ENCODE results near the gene IDUA.

IDUA gene

DNA sequence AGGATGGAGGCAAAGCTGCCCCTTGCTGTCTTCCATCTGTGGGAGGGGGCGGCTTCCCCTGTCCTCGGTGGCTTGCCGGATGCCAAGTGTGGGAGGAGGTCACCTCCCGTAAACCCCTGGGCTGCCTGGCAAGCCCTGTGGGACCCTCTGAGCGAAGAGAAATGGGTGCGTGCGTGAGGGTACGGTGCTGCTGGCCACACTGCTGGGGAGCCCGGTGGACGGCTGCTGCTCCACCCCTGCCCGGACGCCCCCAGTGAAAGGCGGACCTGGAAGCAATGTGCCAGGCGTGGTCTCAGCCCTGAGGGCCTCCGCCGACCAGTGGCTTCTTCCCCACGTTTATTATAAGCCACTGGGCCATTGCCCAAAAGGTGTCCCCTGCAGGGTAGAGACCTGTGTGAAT lies 4.6 kb upstream of the IDUA start:
- H2AFZ ChIP-seq (ENCODE audit: insufficient read depth, low read length, poor library complexity) = no peak overlapping the region

DNA sequence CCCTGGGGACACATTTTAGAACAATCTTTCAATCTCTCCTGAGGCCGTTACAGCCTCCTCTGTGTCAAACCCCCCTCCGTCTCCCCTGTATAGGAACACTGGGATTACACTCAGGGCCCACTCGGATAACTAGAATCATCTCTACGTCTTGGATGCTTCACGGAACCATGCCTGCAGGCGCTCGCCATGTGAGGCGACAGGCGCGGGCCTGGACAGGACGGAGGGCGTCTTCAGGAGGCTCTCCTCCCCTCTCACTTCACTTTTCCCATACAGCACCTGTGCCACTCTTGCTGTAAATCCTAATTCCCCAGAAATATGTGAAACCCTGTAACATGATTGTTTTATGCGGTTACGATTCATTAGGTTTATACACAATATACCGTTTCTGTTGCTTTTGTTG lies 4.0 kb upstream of the IDUA start:
- Histone ChIP-seq H3K36me3 (ENCODE audit: control insufficient read depth in 1 of 2, insufficient read depth in 2 of 2, low read length in 2 of 2) (no peaks in the 10 kb centered on the region), H3K27ac (ENCODE audit: low read depth, low read length) (no peak overlapping the region), H3K9ac (ENCODE audit: low read length) (no peak overlapping the region), H3K4me1 (ENCODE audit: control insufficient read depth in 1 of 2, insufficient read depth in 2 of 2, low read length in 2 of 2) (peaks cover 7 to 12% of the 10 kb centered on the region in 2 experiments), H3K4me2 (ENCODE audit: low read length) (no peak overlapping the region), H3K23ac (ENCODE audit: low read length) (no peak overlapping the region), H3K4me3 (ENCODE audit: low read depth, low read length) (no peak overlapping the region), H4K12ac (ENCODE audit: low read depth, low read length) (no peak overlapping the region), H3K18ac (ENCODE audit: low read length) (no peak overlapping the region), H3K14ac (ENCODE audit: low read length) (no peak overlapping the region), H2BK12ac (ENCODE audit: low read length) (no peak overlapping the region), H2AK5ac (ENCODE audit: low read length) (no peak overlapping the region), H2BK120ac (ENCODE audit: insufficient read depth, low read length, poor library complexity) (no peak overlapping the region), H2AFZ (ENCODE audit: insufficient read depth, low read length, poor library complexity) (no peak overlapping the region), H3K4ac (ENCODE audit: low read depth, low read length) (no peak overlapping the region), H4K91ac (ENCODE audit: low read depth, low read length) (no peak overlapping the region), H2BK5ac (ENCODE audit: low read depth, low read length, poor library complexity) (no peak overlapping the region), H3K27me3 (ENCODE audit: insufficient read depth, low read length) (no peaks in the 10 kb centered on the region), H3K9me3 (ENCODE audit: insufficient read depth, low read depth, low read length) (peaks cover 2% of the 10 kb centered on the region), H3K79me1 (ENCODE audit: low read length) (no peaks in the 10 kb centered on the region), H4K8ac (ENCODE audit: low read depth, low read length) (no peak overlapping the region), H3K79me2 (ENCODE audit: control insufficient read depth, insufficient read depth, low read length, poor library complexity) (no peaks in the 10 kb centered on the region)
- DNase-seq = no peak
- WGBS (ENCODE audit: extremely low coverage, insufficient coverage, insufficient read length) = no CpG with 5 or more reads among the region's 15 CpGs

More for the DNA sequence above, 4.6 kb upstream of the IDUA start:
- H3K18ac ChIP-seq (ENCODE audit: low read length) = no peak overlapping the region
- H4K12ac ChIP-seq (ENCODE audit: low read depth, low read length) = no peak overlapping the region
- no peaks in the 10 kb centered on the region for H3K79me1 ChIP-seq (ENCODE audit: low read length)
- H4K8ac ChIP-seq (ENCODE audit: low read depth, low read length) = no peak overlapping the region
- no peak overlapping the region for H2BK5ac ChIP-seq (ENCODE audit: low read depth, low read length, poor library complexity)
- H3K27ac ChIP-seq (ENCODE audit: low read depth, low read length) = no peak overlapping the region
- no peak overlapping the region for H2BK12ac ChIP-seq (ENCODE audit: low read length)
- no peak overlapping the region for H3K14ac ChIP-seq (ENCODE audit: low read length)
- H3K23ac ChIP-seq (ENCODE audit: low read length) = no peak overlapping the region
- no peaks in the 10 kb centered on the region for H3K27me3 ChIP-seq (ENCODE audit: insufficient read depth, low read length)
- no peak overlapping the region for H3K9ac ChIP-seq (ENCODE audit: low read length)
- no peak overlapping the region for H3K4me2 ChIP-seq (ENCODE audit: low read length)
- H3K4ac ChIP-seq (ENCODE audit: low read depth, low read length) = no peak overlapping the region
- H2BK120ac ChIP-seq (ENCODE audit: insufficient read depth, low read length, poor library complexity) = no peak overlapping the region
- no peak overlapping the region for H2AK5ac ChIP-seq (ENCODE audit: low read length)
- no CpG with 5 or more reads among the region's 17 CpGs for WGBS (ENCODE audit: extremely low coverage, insufficient coverage, insufficient read length)
- H3K4me1 ChIP-seq (ENCODE audit: control insufficient read depth in 1 of 2, insufficient read depth in 2 of 2, low read length in 2 of 2) = peaks cover 7 to 9% of the 10 kb centered on the region in 2 experiments
- no peak overlapping the region for H4K91ac ChIP-seq (ENCODE audit: low read depth, low read length)
- H3K36me3 ChIP-seq (ENCODE audit: control insufficient read depth in 1 of 2, insufficient read depth in 2 of 2, low read length in 2 of 2) = no peaks in the 10 kb centered on the region
- DNase-seq = no peak
- no peaks in the 10 kb centered on the region for H3K79me2 ChIP-seq (ENCODE audit: control insufficient read depth, insufficient read depth, low read length, poor library complexity)
- H3K4me3 ChIP-seq (ENCODE audit: low read depth, low read length) = no peak overlapping the region
- H3K9me3 ChIP-seq (ENCODE audit: insufficient read depth, low read depth, low read length) = peaks cover 2% of the 10 kb centered on the region

DNA sequence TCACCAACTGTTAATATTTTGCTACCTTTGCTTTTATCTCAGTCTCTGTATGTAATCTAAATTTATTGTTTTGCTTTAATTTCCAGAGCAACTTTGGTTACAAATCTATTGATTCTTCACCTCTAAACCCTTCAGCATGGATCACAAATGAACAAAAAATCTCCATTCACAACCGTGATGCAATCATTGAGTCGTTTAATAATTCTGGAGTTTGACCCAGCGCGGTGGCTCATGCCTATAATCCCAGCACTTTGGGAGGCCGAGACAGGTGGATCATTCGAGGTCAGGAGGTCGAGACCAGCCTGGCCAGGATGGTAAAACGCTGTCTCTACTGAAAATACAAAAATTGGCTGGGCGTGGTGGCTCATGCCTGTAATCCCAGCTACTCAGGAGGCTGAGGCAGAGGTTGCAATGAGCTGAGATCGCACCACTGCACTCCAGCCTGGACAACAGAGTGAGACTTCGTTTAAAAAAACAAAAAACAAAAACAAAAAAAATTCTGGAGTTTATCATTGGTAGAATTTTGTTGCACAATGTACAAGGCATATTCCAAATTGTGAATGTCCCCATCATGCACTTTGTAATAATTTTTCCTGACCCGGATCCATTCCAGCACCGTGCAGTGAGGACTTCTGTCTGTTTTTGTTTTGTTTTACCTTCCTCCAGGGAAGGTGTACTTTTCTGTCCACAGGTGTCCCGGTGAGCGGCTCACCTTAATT lies 2.3 kb upstream of the IDUA start:
- H4K91ac ChIP-seq (ENCODE audit: low read depth, low read length) = no peak overlapping the region
- no peaks in the 10 kb centered on the region for H3K79me1 ChIP-seq (ENCODE audit: low read length)
- H2AK5ac ChIP-seq (ENCODE audit: low read length) = no peak overlapping the region
- no peak overlapping the region for H3K18ac ChIP-seq (ENCODE audit: low read length)
- H3K79me2 ChIP-seq (ENCODE audit: control insufficient read depth, insufficient read depth, low read length, poor library complexity) = no peaks in the 10 kb centered on the region
- no peak overlapping the region for H3K4me2 ChIP-seq (ENCODE audit: low read length)
- no peak overlapping the region for H3K4ac ChIP-seq (ENCODE audit: low read depth, low read length)
- no peak overlapping the region for H2BK120ac ChIP-seq (ENCODE audit: insufficient read depth, low read length, poor library complexity)
- WGBS (ENCODE audit: extremely low coverage, insufficient coverage, insufficient read length) = no CpG with 5 or more reads among the region's 15 CpGs
- peaks cover 2% of the 10 kb centered on the region for H3K9me3 ChIP-seq (ENCODE audit: insufficient read depth, low read depth, low read length)
- no peaks in the 10 kb centered on the region for H3K27me3 ChIP-seq (ENCODE audit: insufficient read depth, low read length)
- no peaks in the 10 kb centered on the region for H3K36me3 ChIP-seq (ENCODE audit: control insufficient read depth in 1 of 2, insufficient read depth in 2 of 2, low read length in 2 of 2)
- no peak overlapping the region for H3K9ac ChIP-seq (ENCODE audit: low read length)
- no peak overlapping the region for H4K8ac ChIP-seq (ENCODE audit: low read depth, low read length)
- H4K12ac ChIP-seq (ENCODE audit: low read depth, low read length) = no peak overlapping the region
- no peak overlapping the region for H3K23ac ChIP-seq (ENCODE audit: low read length)
- H3K14ac ChIP-seq (ENCODE audit: low read length) = no peak overlapping the region
- DNase-seq = peak in 1 of 2 donors; percentile 41
- H3K4me1 ChIP-seq (ENCODE audit: control insufficient read depth in 1 of 2, insufficient read depth in 2 of 2, low read length in 2 of 2) = peaks cover 2 to 6% of the 10 kb centered on the region in 2 experiments
- H3K4me3 ChIP-seq (ENCODE audit: low read depth, low read length) = no peak overlapping the region
- H2AFZ ChIP-seq (ENCODE audit: insufficient read depth, low read length, poor library complexity) = peak overlapping the region; percentile 52
- H3K27ac ChIP-seq (ENCODE audit: low read depth, low read length) = no peak overlapping the region
- no peak overlapping the region for H2BK5ac ChIP-seq (ENCODE audit: low read depth, low read length, poor library complexity)
- no peak overlapping the region for H2BK12ac ChIP-seq (ENCODE audit: low read length)

DNA sequence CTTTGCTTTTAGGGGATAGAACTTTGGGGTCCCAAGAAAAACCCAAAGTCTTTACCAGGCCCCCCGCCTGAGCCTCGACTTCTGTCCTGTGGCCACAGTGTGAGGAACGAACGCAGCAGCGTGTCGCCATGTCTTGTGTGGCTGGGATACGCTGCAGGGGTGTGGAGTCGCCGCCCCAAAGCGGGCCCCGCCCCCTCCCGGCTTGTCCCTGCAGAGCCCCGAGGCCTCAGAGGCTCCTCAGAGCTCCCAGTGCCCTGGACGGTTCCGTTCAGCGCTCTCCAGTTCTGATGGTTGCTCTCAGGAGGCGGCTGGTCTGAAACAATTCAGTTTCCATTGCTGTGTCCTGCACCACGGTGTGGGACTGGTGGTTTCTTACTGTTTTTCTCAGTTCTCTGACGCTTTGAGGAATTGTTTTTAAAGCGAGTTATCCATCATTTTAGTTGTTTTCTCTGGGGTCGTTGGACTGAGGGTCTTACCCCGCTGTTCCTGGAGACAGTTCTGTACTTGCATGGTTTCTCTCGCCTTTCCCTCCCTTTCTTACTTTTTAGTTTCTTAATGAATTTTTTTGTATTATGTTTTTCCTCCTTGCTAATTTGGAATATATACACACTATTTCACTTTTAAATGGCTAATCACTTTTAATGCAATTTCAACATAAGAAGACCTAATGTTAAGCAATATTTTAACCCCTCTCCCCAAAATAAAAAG lies 1.6 kb upstream of the IDUA start:
- Histone ChIP-seq H2BK5ac (ENCODE audit: low read depth, low read length, poor library complexity) (no peak overlapping the region), H3K9ac (ENCODE audit: low read length) (no peak overlapping the region), H3K23ac (ENCODE audit: low read length) (no peak overlapping the region), H3K18ac (ENCODE audit: low read length) (no peak overlapping the region), H3K4ac (ENCODE audit: low read depth, low read length) (no peak overlapping the region), H3K4me2 (ENCODE audit: low read length) (peak overlapping the region; percentile 42), H3K4me1 (ENCODE audit: control insufficient read depth in 1 of 2, insufficient read depth in 2 of 2, low read length in 2 of 2) (peaks cover 0 to 4% of the 10 kb centered on the region in 2 experiments), H3K27ac (ENCODE audit: low read depth, low read length) (no peak overlapping the region), H4K8ac (ENCODE audit: low read depth, low read length) (no peak overlapping the region), H4K12ac (ENCODE audit: low read depth, low read length) (no peak overlapping the region), H3K79me2 (ENCODE audit: control insufficient read depth, insufficient read depth, low read length, poor library complexity) (no peaks in the 10 kb centered on the region), H3K36me3 (ENCODE audit: control insufficient read depth in 1 of 2, insufficient read depth in 2 of 2, low read length in 2 of 2) (no peaks in the 10 kb centered on the region), H2AFZ (ENCODE audit: insufficient read depth, low read length, poor library complexity) (peak overlapping the region; percentile 52), H3K27me3 (ENCODE audit: insufficient read depth, low read length) (no peaks in the 10 kb centered on the region), H3K9me3 (ENCODE audit: insufficient read depth, low read depth, low read length) (no peaks in the 10 kb centered on the region), H2BK120ac (ENCODE audit: insufficient read depth, low read length, poor library complexity) (no peak overlapping the region), H2AK5ac (ENCODE audit: low read length) (no peak overlapping the region), H4K91ac (ENCODE audit: low read depth, low read length) (no peak overlapping the region), H2BK12ac (ENCODE audit: low read length) (no peak overlapping the region), H3K4me3 (ENCODE audit: low read depth, low read length) (no peak overlapping the region), H3K79me1 (ENCODE audit: low read length) (no peaks in the 10 kb centered on the region), H3K14ac (ENCODE audit: low read length) (no peak overlapping the region)
- no CpG with 5 or more reads among the region's 23 CpGs for WGBS (ENCODE audit: extremely low coverage, insufficient coverage, insufficient read length)
- DNase-seq = peak; percentile 45 to 53

Measured in trophoblast cell (in vitro differentiated cells and primary cell).